ENCODE results near the gene TPD52L1. TPM values are rescaled to one million over a fixed set of nuclear protein-coding genes. Genes with fewer than 3 reads are reported as not detected.

The TPD52L1 gene
- total and polyA plus RNA-seq, 2 of the 13 experiments (the other 11 are each of a cell fraction or from before 2014, with no cell fraction given): 0.49 to 0.53 TPM

DNA sequence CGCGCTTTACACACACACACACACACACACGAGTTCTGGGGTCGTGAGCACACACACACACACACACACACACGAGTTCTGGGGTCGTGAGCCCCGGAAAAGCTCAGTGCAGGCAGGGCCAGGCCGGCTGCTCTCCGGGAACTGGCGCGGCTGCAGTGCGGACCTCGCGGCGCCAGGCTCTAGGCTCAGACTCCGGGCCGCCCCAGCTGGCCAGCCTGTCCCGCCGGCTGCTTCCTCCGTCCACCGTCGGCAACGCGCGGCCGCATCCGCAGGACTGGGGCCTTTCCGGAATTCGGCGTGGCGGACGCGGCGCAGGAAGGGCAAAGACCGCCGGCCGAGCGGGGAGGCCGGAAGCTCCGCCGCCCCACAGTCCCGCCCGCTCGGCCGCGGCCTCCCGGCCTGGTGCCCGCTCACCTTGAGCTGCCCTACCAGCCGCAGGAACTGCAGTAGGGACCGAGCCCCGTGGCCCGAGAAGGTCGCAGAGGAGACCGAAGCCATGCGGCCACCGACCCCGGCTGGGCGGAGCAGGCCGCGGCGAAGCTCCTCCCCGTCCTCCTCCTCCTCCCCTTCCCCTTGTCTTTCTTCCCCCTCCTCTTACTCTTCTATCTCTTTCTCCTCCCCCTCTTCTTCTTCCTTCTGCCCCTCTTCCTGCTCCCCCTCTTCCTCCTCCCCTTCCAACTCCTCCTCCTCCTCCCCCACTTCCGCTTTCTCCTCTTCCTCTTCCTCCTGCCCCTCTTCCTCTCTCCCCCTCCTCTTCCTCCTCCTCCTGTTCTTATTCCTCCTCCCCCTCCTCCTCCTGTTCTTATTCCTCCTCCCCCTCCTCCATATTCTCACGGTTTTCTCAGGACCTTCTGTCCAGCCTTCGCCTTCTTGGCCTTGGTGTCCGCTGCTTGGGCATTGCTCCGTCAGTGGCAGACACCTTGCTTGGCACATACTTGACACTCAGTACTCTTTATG, 148.1 kb downstream of the TPD52L1 start, which contains the start of gene HDDC2 (continued):
- peak; percentile 88; the same call in 1 of the 2 replicates for TF ChIP-seq RELA (CRISPR knock-in tag; IDR thresholded peaks at IDR 0.05)
- TF ChIP-seq ZNF562 (CRISPR knock-in tag; IDR thresholded peaks at IDR 0.05; ENCODE audit: borderline replicate concordance): no peak
- TF ChIP-seq ARHGAP35 (CRISPR knock-in tag; IDR thresholded peaks at IDR 0.05; ENCODE audit: borderline replicate concordance): peak; percentile 92
- TF ChIP-seq PTBP1 (IDR thresholded peaks at IDR 0.05; ENCODE audit: low read depth, low read length, poor library complexity, severe bottlenecking): no peak
- TF ChIP-seq ARID5B (CRISPR knock-in tag; IDR thresholded peaks at IDR 0.05): peak; percentile 83
- TF ChIP-seq CHD2 (IDR thresholded peaks at IDR 0.05; ENCODE audit: low read depth, low read length): no peak
- peak; percentile 92 for TF ChIP-seq IKZF4 (CRISPR knock-in tag; IDR thresholded peaks at IDR 0.05; ENCODE audit: borderline replicate concordance, low read depth, not compliant biosample characterization)
- no peak for TF ChIP-seq SIX1 (CRISPR knock-in tag; IDR thresholded peaks at IDR 0.05; ENCODE audit: borderline replicate concordance)
- TF ChIP-seq ZNF773 (CRISPR knock-in tag; IDR thresholded peaks at IDR 0.05; ENCODE audit: borderline replicate concordance): peak; percentile 96; the same call in 1 of the 2 replicates
- TF ChIP-seq TRIM24 (CRISPR knock-in tag; IDR thresholded peaks at IDR 0.05): no peak
- TF ChIP-seq HOXD1 (CRISPR knock-in tag; IDR thresholded peaks at IDR 0.05): peak; percentile 96
- peak; percentile 99 for TF ChIP-seq ZNF784 (CRISPR knock-in tag; IDR thresholded peaks at IDR 0.05; ENCODE audit: borderline replicate concordance)
- no peak for TF ChIP-seq NFYB (CRISPR knock-in tag; IDR thresholded peaks at IDR 0.05)
- TF ChIP-seq, protein P1, sequence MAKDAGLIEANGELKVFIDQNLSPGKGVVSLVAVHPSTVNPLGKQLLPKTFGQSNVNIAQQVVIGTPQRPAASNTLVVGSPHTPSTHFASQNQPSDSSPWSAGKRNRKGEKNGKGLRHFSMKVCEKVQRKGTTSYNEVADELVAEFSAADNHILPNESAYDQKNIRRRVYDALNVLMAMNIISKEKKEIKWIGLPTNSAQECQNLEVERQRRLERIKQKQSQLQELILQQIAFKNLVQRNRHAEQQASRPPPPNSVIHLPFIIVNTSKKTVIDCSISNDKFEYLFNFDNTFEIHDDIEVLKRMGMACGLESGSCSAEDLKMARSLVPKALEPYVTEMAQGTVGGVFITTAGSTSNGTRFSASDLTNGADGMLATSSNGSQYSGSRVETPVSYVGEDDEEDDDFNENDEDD (CRISPR knock-in tag; IDR thresholded peaks at IDR 0.05; ENCODE audit: borderline replicate concordance): peak; percentile 90; the same call in 1 of the 2 replicates
- TF ChIP-seq RBM22 (optimal IDR thresholded peaks at IDR 0.05; ENCODE audit: low read length): no peak
- TF ChIP-seq ZNF878 (CRISPR knock-in tag; IDR thresholded peaks at IDR 0.05): peak; percentile 70; the same call in 1 of the 2 replicates
- TF ChIP-seq ZNF484 (CRISPR knock-in tag; IDR thresholded peaks at IDR 0.05; ENCODE audit: borderline replicate concordance, low read depth): no peak
- TF ChIP-seq ZNF333 (CRISPR knock-in tag; IDR thresholded peaks at IDR 0.05; ENCODE audit: borderline replicate concordance): peak; percentile 91; the same call in 1 of the 2 replicates
- no peak for TF ChIP-seq NCOA5 (CRISPR knock-in tag; IDR thresholded peaks at IDR 0.05)
- TF ChIP-seq GPBP1L1 (CRISPR knock-in tag; IDR thresholded peaks at IDR 0.05): no peak
- peak; percentile 56; the same call in 1 of the 2 replicates for TF ChIP-seq RCOR2 (CRISPR knock-in tag; IDR thresholded peaks at IDR 0.05)
- no peak for TF ChIP-seq RBAK (CRISPR knock-in tag; IDR thresholded peaks at IDR 0.05)
